ENCODE data around the gene PAX5.

- TF ChIP-seq EZH2 (IDR thresholded peaks at IDR 0.05; ENCODE audit: low read depth) (no peak), CTCF (conservative IDR thresholded peaks at IDR 0.05) (no peak)
These were observed 196.3 kb downstream of the PAX5 start for GRCh38 chr9:36837431-36838405.
